HepG2 (cell line): ENCODE results near the gene KTI12. TPM values are rescaled to one million over a fixed set of nuclear protein-coding genes. Genes with fewer than 3 reads are reported as not detected.

Experiments
- CC2D1A ChIP-seq: sonication (generic); formaldehyde crosslinking; IDR thresholded peaks from 2 replicates; pipeline ENCODE4 v1.8.1; 2023; ENCODE audit warnings: mild to moderate bottlenecking, missing genetic modification reagents
- CENPT ChIP-seq: sonication (generic); formaldehyde crosslinking; IDR thresholded peaks from 2 replicates; pipeline ENCODE4 v1.8.0; 2022; ENCODE audit warnings: low read depth, mild to moderate bottlenecking, moderate library complexity, missing genetic modification reagents
- HDAC1 ChIP-seq: sonication (generic); formaldehyde crosslinking; IDR thresholded peaks from 2 replicates; pipeline ENCODE4 v1.5.1; 2020; ENCODE audit warnings: mild to moderate bottlenecking, missing genetic modification reagents
- MAF1 ChIP-seq: sonication (generic); formaldehyde crosslinking; IDR thresholded peaks from 2 replicates; pipeline ENCODE4 v1.5.0; 2020; ENCODE audit warnings: missing genetic modification reagents, borderline replicate concordance
- MZF1 ChIP-seq: sonication (generic); formaldehyde crosslinking; IDR thresholded peaks from 2 replicates; pipeline ENCODE4 v1.8.1; 2023; ENCODE audit warnings: mild to moderate bottlenecking, missing genetic modification reagents, borderline replicate concordance
- NCOR1 ChIP-seq: fragments of 200-600 bp; sonication (generic); IDR thresholded peaks from 2 replicates; pipeline ENCODE4 v1.7.0; 2017; ENCODE audit warnings: antibody characterized with exemption, low read length, borderline replicate concordance
- NFE2 ChIP-seq: sonication (generic); formaldehyde crosslinking; IDR thresholded peaks from 2 replicates; pipeline ENCODE4 v1.4.0; 2020; ENCODE audit warnings: missing genetic modification reagents
- NFKB2 ChIP-seq: sonication (generic); formaldehyde crosslinking; IDR thresholded peaks from 2 replicates; pipeline ENCODE4 v1.4.0; 2020; ENCODE audit warnings: missing genetic modification reagents, borderline replicate concordance
- NR2F6 ChIP-seq, 2 experiments: IDR thresholded peaks; 2 replicates each; pipeline ENCODE4 v1.6.1; 2016; ENCODE audit warnings: antibody characterized with exemption in 1 of 2, mild to moderate bottlenecking in 1 of 2
- SALL1 ChIP-seq: sonication (generic); formaldehyde crosslinking; IDR thresholded peaks from 2 replicates; pipeline ENCODE4 v1.8.0; 2022; ENCODE audit warnings: mild to moderate bottlenecking, missing genetic modification reagents
- SMYD3 ChIP-seq: sonication (generic); formaldehyde crosslinking; IDR thresholded peaks from 2 replicates; pipeline ENCODE4 v1.8.1; 2023; ENCODE audit warnings: mild to moderate bottlenecking, missing genetic modification reagents
- SP4 ChIP-seq: sonication (generic); formaldehyde crosslinking; IDR thresholded peaks from 2 replicates; pipeline ENCODE4 v1.8.1; 2023; ENCODE audit warnings: mild to moderate bottlenecking, missing genetic modification reagents
- ZFP41 ChIP-seq: sonication (generic); formaldehyde crosslinking; IDR thresholded peaks from 2 replicates; pipeline ENCODE4 v1.4.0; 2020; ENCODE audit warnings: mild to moderate bottlenecking, missing genetic modification reagents, borderline replicate concordance
- ZNF12 ChIP-seq: sonication (generic); formaldehyde crosslinking; IDR thresholded peaks from 2 replicates; pipeline ENCODE4 v1.5.0; 2020; ENCODE audit warnings: missing genetic modification reagents
- ZNF543 ChIP-seq: sonication (generic); formaldehyde crosslinking; IDR thresholded peaks from 2 replicates; pipeline ENCODE4 v1.4.0; 2020; ENCODE audit warnings: mild to moderate bottlenecking, missing genetic modification reagents
- ZNF546 ChIP-seq: sonication (generic); formaldehyde crosslinking; conservative IDR thresholded peaks from 2 replicates; pipeline ENCODE4 v1.8.1; 2023; ENCODE audit warnings: mild to moderate bottlenecking, missing genetic modification reagents
- ZNF616 ChIP-seq: sonication (generic); formaldehyde crosslinking; IDR thresholded peaks from 2 replicates; pipeline ENCODE4 v1.5.0; 2020; ENCODE audit warnings: low read depth, mild to moderate bottlenecking, missing genetic modification reagents
- ZNF850 ChIP-seq: sonication (generic); formaldehyde crosslinking; conservative IDR thresholded peaks from 2 replicates; pipeline ENCODE4 v1.9.0; 2021; ENCODE audit warnings: mild to moderate bottlenecking, missing genetic modification reagents
- polyA plus RNA-seq, 8 experiments: library from polyadenylated mRNA; depleted of rRNA in 3 of 8; stranded (reverse) in 7 of 8; unstranded in 1 of 8; fragments of >200 nt; fragmentation: Illumina TruSeq in 4 of 8; extraction: Trizol in 4 of 8; gene quantifications; 2 replicates each; pipeline versions ENCODE4 v1.2.1 to v1.2.3, GENCODE V29; 2011 to 2016; ENCODE audit warnings: low read depth in 4 of 8, missing spikeins in 1 of 8, mixed read lengths in 1 of 8; ENCODE audit not compliant: insufficient read depth in 1 of 8
- total RNA-seq, 5 experiments: library from RNA; depleted of rRNA; stranded (reverse); fragments of >200 nt; fragmentation: Illumina TruSeq; extraction: Trizol; gene quantifications; 2 replicates each; pipeline ENCODE4 v1.2.3, GENCODE V29; 2016; ENCODE audit warnings: low read depth in 1 of 5
- TF ChIP-seq, protein P1 (sequence below): sonication (generic); formaldehyde crosslinking; IDR thresholded peaks from 2 replicates; pipeline ENCODE4 v1.5.0; 2020; ENCODE audit warnings: mild to moderate bottlenecking, missing genetic modification reagents
- TF ChIP-seq, protein P2 (sequence below): sonication (generic); formaldehyde crosslinking; IDR thresholded peaks from 2 replicates; pipeline ENCODE4 v1.4.0; 2020; ENCODE audit warnings: missing genetic modification reagents, borderline replicate concordance
- TF ChIP-seq, protein P3 (sequence below): IDR thresholded peaks from 2 replicates; pipeline ENCODE4 v1.6.1; 2012; ENCODE audit warnings: inconsistent platforms
- TF ChIP-seq, protein P4 (sequence below): conservative IDR thresholded peaks from 2 replicates; pipeline ENCODE4 v1.6.1; 2018; ENCODE audit warnings: missing genetic modification reagents
- TF ChIP-seq, protein P5 (sequence below): sonication (generic); formaldehyde crosslinking; IDR thresholded peaks from 2 replicates; pipeline ENCODE4 v1.4.0; 2020; ENCODE audit warnings: missing genetic modification reagents

Gene KTI12
- total and polyA plus RNA-seq, 2 of the 13 experiments (the other 11 are each of a cell fraction or from before 2014, with no cell fraction given): 7.4 to 10.2 TPM

DNA sequence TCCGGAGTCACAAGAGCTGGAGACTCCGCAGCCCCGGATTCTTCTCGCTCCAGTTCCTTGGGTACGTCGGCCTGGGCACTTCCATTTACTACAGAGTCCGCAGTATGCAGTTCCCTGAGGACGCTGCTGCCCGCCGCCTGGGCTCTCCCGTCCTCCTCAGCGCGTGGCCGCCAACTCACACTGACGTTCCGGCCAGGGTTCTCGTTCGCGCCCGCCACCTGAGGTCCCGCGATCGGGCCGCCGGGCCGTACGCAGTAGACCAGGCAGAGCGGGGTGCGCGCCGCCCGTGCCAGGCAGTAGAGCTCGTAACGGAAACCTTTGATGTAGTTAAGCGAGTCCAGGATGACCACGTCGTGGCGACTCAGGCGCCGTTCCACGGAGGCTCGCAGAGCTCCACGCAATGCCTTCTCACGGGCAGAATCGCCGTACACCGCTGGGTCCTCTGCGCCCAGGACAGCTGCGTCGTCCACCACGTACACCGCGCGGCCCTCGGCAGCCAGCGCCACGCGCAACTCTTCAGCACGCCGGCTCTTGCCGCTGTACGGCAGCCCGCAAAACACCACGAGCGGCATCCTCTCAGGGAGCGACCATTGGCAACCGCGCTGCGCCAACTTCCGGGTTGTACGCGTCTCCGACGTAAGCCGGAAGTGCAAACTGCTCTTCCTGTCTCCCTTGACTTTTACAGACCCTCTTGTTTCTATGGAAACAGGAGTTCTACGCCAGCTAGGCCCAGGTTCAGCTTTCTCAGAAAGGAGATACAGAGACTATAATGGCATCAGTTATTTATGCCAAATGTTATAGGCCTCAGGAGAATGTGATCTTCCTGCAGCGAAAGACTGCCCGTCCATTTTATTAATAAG, at the start of gene KTI12 (continued):
- TF ChIP-seq, protein P1, sequence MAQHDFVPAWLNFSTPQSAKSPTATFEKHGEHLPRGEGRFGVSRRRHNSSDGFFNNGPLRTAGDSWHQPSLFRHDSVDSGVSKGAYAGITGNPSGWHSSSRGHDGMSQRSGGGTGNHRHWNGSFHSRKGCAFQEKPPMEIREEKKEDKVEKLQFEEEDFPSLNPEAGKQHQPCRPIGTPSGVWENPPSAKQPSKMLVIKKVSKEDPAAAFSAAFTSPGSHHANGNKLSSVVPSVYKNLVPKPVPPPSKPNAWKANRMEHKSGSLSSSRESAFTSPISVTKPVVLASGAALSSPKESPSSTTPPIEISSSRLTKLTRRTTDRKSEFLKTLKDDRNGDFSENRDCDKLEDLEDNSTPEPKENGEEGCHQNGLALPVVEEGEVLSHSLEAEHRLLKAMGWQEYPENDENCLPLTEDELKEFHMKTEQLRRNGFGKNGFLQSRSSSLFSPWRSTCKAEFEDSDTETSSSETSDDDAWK: no peak
- TF ChIP-seq NFE2 (CRISPR knock-in tag) (no peak), HDAC1 (CRISPR knock-in tag) (peak; percentile 93), NFKB2 (CRISPR knock-in tag) (peak; percentile 91; the same call in 1 of the 2 replicates), CENPT (CRISPR knock-in tag) (0 out of 2 replicates have a peak, but pooled peaks have one; percentile 39), ZNF546 (no peak), MZF1 (CRISPR knock-in tag) (0 out of 2 replicates have a peak, but pooled peaks have one; percentile 57), SALL1 (CRISPR knock-in tag) (peak; percentile 76), NCOR1 (no peak), NR2F6 (IDR thresholded peaks at IDR 0.05) (no peak), NR2F6 (CRISPR knock-in tag; IDR thresholded peaks at IDR 0.05) (0 out of 2 replicates have a peak, but pooled peaks have one; percentile 14), CC2D1A (CRISPR knock-in tag) (no peak), ZNF850 (CRISPR knock-in tag) (no peak), SMYD3 (CRISPR knock-in tag) (no peak), SP4 (CRISPR knock-in tag) (peak; percentile 55; the same call in 1 of the 2 replicates), ZFP41 (CRISPR knock-in tag) (no peak), ZNF616 (CRISPR knock-in tag) (no peak), MAF1 (CRISPR knock-in tag) (no peak), ZNF543 (peak; percentile 36; the same call in 1 of the 2 replicates), ZNF12 (CRISPR knock-in tag) (0 out of 2 replicates have a peak, but pooled peaks have one; percentile 24)
- TF ChIP-seq, protein P2, sequence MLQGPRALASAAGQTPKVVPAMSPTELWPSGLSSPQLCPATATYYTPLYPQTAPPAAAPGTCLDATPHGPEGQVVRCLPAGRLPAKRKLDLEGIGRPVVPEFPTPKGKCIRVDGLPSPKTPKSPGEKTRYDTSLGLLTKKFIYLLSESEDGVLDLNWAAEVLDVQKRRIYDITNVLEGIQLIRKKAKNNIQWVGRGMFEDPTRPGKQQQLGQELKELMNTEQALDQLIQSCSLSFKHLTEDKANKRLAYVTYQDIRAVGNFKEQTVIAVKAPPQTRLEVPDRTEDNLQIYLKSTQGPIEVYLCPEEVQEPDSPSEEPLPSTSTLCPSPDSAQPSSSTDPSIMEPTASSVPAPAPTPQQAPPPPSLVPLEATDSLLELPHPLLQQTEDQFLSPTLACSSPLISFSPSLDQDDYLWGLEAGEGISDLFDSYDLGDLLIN (CRISPR knock-in tag): peak; percentile 83; the same call in 1 of the 2 replicates
- TF ChIP-seq, protein P3, sequence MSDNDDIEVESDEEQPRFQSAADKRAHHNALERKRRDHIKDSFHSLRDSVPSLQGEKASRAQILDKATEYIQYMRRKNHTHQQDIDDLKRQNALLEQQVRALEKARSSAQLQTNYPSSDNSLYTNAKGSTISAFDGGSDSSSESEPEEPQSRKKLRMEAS: peak; percentile 83
- TF ChIP-seq, protein P4, sequence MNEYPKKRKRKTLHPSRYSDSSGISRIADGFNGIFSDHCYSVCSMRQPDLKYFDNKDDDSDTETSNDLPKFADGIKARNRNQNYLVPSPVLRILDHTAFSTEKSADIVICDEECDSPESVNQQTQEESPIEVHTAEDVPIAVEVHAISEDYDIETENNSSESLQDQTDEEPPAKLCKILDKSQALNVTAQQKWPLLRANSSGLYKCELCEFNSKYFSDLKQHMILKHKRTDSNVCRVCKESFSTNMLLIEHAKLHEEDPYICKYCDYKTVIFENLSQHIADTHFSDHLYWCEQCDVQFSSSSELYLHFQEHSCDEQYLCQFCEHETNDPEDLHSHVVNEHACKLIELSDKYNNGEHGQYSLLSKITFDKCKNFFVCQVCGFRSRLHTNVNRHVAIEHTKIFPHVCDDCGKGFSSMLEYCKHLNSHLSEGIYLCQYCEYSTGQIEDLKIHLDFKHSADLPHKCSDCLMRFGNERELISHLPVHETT (CRISPR knock-in tag): no peak
- TF ChIP-seq, protein P5, sequence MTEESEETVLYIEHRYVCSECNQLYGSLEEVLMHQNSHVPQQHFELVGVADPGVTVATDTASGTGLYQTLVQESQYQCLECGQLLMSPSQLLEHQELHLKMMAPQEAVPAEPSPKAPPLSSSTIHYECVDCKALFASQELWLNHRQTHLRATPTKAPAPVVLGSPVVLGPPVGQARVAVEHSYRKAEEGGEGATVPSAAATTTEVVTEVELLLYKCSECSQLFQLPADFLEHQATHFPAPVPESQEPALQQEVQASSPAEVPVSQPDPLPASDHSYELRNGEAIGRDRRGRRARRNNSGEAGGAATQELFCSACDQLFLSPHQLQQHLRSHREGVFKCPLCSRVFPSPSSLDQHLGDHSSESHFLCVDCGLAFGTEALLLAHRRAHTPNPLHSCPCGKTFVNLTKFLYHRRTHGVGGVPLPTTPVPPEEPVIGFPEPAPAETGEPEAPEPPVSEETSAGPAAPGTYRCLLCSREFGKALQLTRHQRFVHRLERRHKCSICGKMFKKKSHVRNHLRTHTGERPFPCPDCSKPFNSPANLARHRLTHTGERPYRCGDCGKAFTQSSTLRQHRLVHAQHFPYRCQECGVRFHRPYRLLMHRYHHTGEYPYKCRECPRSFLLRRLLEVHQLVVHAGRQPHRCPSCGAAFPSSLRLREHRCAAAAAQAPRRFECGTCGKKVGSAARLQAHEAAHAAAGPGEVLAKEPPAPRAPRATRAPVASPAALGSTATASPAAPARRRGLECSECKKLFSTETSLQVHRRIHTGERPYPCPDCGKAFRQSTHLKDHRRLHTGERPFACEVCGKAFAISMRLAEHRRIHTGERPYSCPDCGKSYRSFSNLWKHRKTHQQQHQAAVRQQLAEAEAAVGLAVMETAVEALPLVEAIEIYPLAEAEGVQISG (CRISPR knock-in tag): peak; percentile 83
